ENCODE measurements around the gene SORBS2.

The SORBS2 gene

GRCh38 chr4:185771711-185772390 lies 40.1 kb downstream of the SORBS2 start:
- DNase-seq = no peak

GRCh38 chr4:185767528-185767927 lies 44.5 kb downstream of the SORBS2 start:
- no peak for DNase-seq

- no peak for DNase-seq
These were observed 47.1 kb downstream of the SORBS2 start for GRCh38 chr4:185764876-185765275.

- DNase-seq = no peak
These were observed 50.4 kb downstream of the SORBS2 start for GRCh38 chr4:185761352-185762235.

GRCh38 chr4:185758807-185759206 lies 53.2 kb downstream of the SORBS2 start:
- DNase-seq = no peak

GRCh38 chr4:185755451-185755850 lies 56.5 kb downstream of the SORBS2 start:
- no peak for DNase-seq

- no peak for DNase-seq
These were observed 57.0 kb downstream of the SORBS2 start for GRCh38 chr4:185754961-185755360.

GRCh38 chr4:185752872-185753271 lies 59.1 kb downstream of the SORBS2 start:
- DNase-seq = no peak

GRCh38 chr4:185749858-185750257 lies 62.1 kb downstream of the SORBS2 start:
- DNase-seq = no peak

- DNase-seq = no peak
These were observed 63.0 kb downstream of the SORBS2 start for GRCh38 chr4:185748901-185749390.

GRCh38 chr4:185745891-185746290 lies 66.1 kb downstream of the SORBS2 start:
- DNase-seq = no peak

GRCh38 chr4:185744946-185745345 lies 67.0 kb downstream of the SORBS2 start:
- no peak for DNase-seq

- no peak for DNase-seq
These were observed 67.5 kb downstream of the SORBS2 start for GRCh38 chr4:185744488-185744862.

- DNase-seq = no peak
These were observed 68.1 kb downstream of the SORBS2 start for GRCh38 chr4:185743722-185744487.

- DNase-seq = no peak
These were observed 69.2 kb downstream of the SORBS2 start for GRCh38 chr4:185742766-185743165.

GRCh38 chr4:185741795-185742194 lies 70.2 kb downstream of the SORBS2 start:
- no peak for DNase-seq

- DNase-seq = no peak
These were observed 71.5 kb downstream of the SORBS2 start for GRCh38 chr4:185740471-185740873.

GRCh38 chr4:185738820-185739219 lies 73.2 kb downstream of the SORBS2 start:
- no peak for DNase-seq

- no peak for DNase-seq
These were observed 73.9 kb downstream of the SORBS2 start for GRCh38 chr4:185738038-185738552.

GRCh38 chr4:185737489-185738037 lies 74.4 kb downstream of the SORBS2 start:
- no peak for DNase-seq

- DNase-seq = no peak
These were observed 75.1 kb downstream of the SORBS2 start for GRCh38 chr4:185736882-185737281.

- DNase-seq = no peak
These were observed 76.1 kb downstream of the SORBS2 start for GRCh38 chr4:185735866-185736400.

All from effector CD8-positive, alpha-beta T cell (primary cell).